OCI-LY1 (cell line): ENCODE data around the gene EDEM2.

Experiments used
- H2AFZ ChIP-seq: fragments of 200-600 bp; sonication (generic), shearing (Covaris generic); 2 replicates; pipeline ENCODE4 v1.6.0; 2014; ENCODE audit warnings: antibody characterized with exemption, mild to moderate bottlenecking, low read length
- H3F3A ChIP-seq: fragments of 200-600 bp; sonication (generic), shearing (Covaris generic); 2 replicates; pipeline ENCODE4 v1.6.0; 2014; ENCODE audit warnings: mild to moderate bottlenecking, antibody characterized with exemption, low read length, moderate library complexity; ENCODE audit not compliant: insufficient read depth
- H3K27ac ChIP-seq: fragments of 200-600 bp; sonication (generic); 2 replicates; pipeline ENCODE4 v1.5.1; 2014; ENCODE audit warnings: low read length, mixed run types, mild to moderate bottlenecking, low read depth; ENCODE audit not compliant: poor library complexity, severe bottlenecking
- H3K27me3 ChIP-seq: fragments of 200-600 bp; sonication (generic); 2 replicates; pipeline ENCODE4 v1.6.0; 2014; ENCODE audit warnings: antibody characterized with exemption, mild to moderate bottlenecking, low read length, moderate library complexity; ENCODE audit not compliant: insufficient read depth
- H3K36me3 ChIP-seq: fragments of 200-600 bp; sonication (generic); 2 replicates; pipeline ENCODE4 v1.6.1; 2014; ENCODE audit warnings: mild to moderate bottlenecking, antibody characterized with exemption, low read length, moderate library complexity, mixed read lengths; ENCODE audit not compliant: insufficient read depth
- H3K4me1 ChIP-seq: fragments of 200-600 bp; sonication (generic); 2 replicates; pipeline ENCODE4 v1.5.1; 2014; ENCODE audit warnings: mild to moderate bottlenecking, low read length, moderate library complexity; ENCODE audit not compliant: insufficient read depth, severe bottlenecking
- H3K4me2 ChIP-seq: fragments of 200-600 bp; sonication (generic), shearing (Covaris generic); 2 replicates; pipeline ENCODE4 v1.6.1; 2014; ENCODE audit warnings: low read length
- H3K4me3 ChIP-seq: fragments of 200-600 bp; sonication (generic); 2 replicates; pipeline ENCODE4 v1.5.1; 2014; ENCODE audit warnings: low read length, low read depth, mild to moderate bottlenecking, mixed read lengths; ENCODE audit not compliant: poor library complexity, severe bottlenecking
- H3K79me2 ChIP-seq: fragments of 200-600 bp; shearing (Covaris generic); 2 replicates; pipeline ENCODE4 v1.6.1; 2016; ENCODE audit warnings: mixed run types, low read length, mixed read lengths; ENCODE audit not compliant: insufficient read depth
- H3K9ac ChIP-seq: fragments of 200-600 bp; sonication (generic), shearing (Covaris generic); 2 replicates; pipeline ENCODE4 v1.6.1; 2014; ENCODE audit warnings: mild to moderate bottlenecking, low read length, mixed read lengths
- H3K9me2 ChIP-seq: fragments of 200-600 bp; sonication (generic), shearing (Covaris generic); 2 replicates; pipeline ENCODE4 v1.6.1; 2014; ENCODE audit warnings: low read depth, mild to moderate bottlenecking, low read length, mixed read lengths
- H3K9me3 ChIP-seq: fragments of 200-600 bp; shearing (Covaris generic); 2 replicates; pipeline ENCODE4 v1.6.1; 2014; ENCODE audit warnings: low read length, mixed read lengths
- H4K20me1 ChIP-seq: fragments of 200-600 bp; sonication (generic), shearing (Covaris generic); 2 replicates; pipeline ENCODE4 v1.6.0; 2016; ENCODE audit warnings: mild to moderate bottlenecking, low read length; ENCODE audit not compliant: insufficient read depth
- CTCF ChIP-seq: fragments of 200-600 bp; sonication (generic), shearing (Covaris generic); IDR thresholded peaks from 2 replicates; pipeline ENCODE4 v1.5.1; 2017; ENCODE audit warnings: mild to moderate bottlenecking, antibody characterized with exemption, low read length, moderate library complexity, mixed read lengths
- EZH2 ChIP-seq: fragments of 200-600 bp; sonication (generic), shearing (Covaris generic); IDR thresholded peaks from 2 replicates; pipeline ENCODE4 v1.8.0; 2017; ENCODE audit warnings: borderline replicate concordance, mixed run types, mild to moderate bottlenecking, antibody characterized with exemption, low read length, moderate library complexity, mixed read lengths

The EDEM2 gene

GRCh38 chr20:35104685-35105295, 42.3 kb downstream of the EDEM2 start:
- Histone ChIP-seq H3K36me3 (no peaks in the 10 kb centered on the region), H3K4me1 (no peaks in the 10 kb centered on the region), H3F3A (no peaks in the 10 kb centered on the region), H3K27me3 (no peaks in the 10 kb centered on the region), H3K4me3 (no peak overlapping the region), H3K9me3 (no peaks in the 10 kb centered on the region), H3K27ac (no peak overlapping the region), H3K9ac (no peak overlapping the region), H2AFZ (no peak overlapping the region), H3K79me2 (no peaks in the 10 kb centered on the region), H3K9me2 (no peaks in the 10 kb centered on the region), H4K20me1 (no peaks in the 10 kb centered on the region), H3K4me2 (no peak overlapping the region)
- TF ChIP-seq EZH2 (no peak), CTCF (no peak)

DNA sequence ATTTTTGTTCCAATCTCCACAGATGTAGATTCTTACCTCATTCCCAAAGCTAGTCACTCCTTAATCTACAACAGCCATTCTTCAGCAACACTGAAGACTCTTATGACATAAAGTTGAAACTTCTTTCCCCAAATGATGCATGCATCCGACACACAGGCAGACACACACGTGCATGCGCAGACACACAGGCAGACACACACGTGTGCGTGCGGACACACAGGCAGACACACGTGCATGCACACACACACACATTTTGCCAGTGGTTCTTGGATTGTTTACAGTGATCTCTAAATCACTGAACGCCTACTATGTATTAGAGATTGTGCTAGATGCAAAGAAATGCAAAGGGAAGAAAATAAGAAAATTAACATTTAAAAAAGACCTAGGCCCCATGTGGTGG, 45.5 kb downstream of the EDEM2 start:
- Histone ChIP-seq H3K9me2 (no peaks in the 10 kb centered on the region), H3K36me3 (no peaks in the 10 kb centered on the region), H3K9ac (no peak overlapping the region), H3K9me3 (no peaks in the 10 kb centered on the region), H4K20me1 (no peaks in the 10 kb centered on the region), H2AFZ (no peak overlapping the region), H3K4me1 (no peaks in the 10 kb centered on the region), H3K27me3 (no peaks in the 10 kb centered on the region), H3K27ac (no peak overlapping the region), H3F3A (peaks cover 2% of the 10 kb centered on the region; the same call in 1 of the 2 replicates), H3K4me2 (no peak overlapping the region), H3K79me2 (no peaks in the 10 kb centered on the region), H3K4me3 (no peak overlapping the region)
- no peak for TF ChIP-seq EZH2
- TF ChIP-seq CTCF, result no peak

GRCh38 chr20:35093267-35093884, 53.8 kb downstream of the EDEM2 start:
- Histone ChIP-seq H3K27me3 (no peaks in the 10 kb centered on the region), H3K36me3 (no peaks in the 10 kb centered on the region), H3K9ac (peak overlapping the region; percentile 42; the same call in 1 of the 2 replicates), H3K4me3 (peak overlapping the region; percentile 88), H4K20me1 (no peaks in the 10 kb centered on the region), H3K9me3 (no peaks in the 10 kb centered on the region), H3F3A (peaks cover 4% of the 10 kb centered on the region; the same call in 1 of the 2 replicates), H3K4me1 (peaks cover 23% of the 10 kb centered on the region), H3K27ac (no peak overlapping the region), H3K4me2 (peak overlapping the region; percentile 91), H2AFZ (peak overlapping the region; percentile 68), H3K79me2 (peaks cover 24% of the 10 kb centered on the region), H3K9me2 (no peaks in the 10 kb centered on the region)
- TF ChIP-seq CTCF (no peak), EZH2 (no peak)
